SH-SY5Y (cell line): ENCODE data around the gene PCBP4.

Experiments used
- GATA2 ChIP-seq: IDR thresholded peaks from 2 replicates; pipeline ENCODE4 v1.6.1; 2011; ENCODE audit warnings: mild to moderate bottlenecking, low read depth, low read length
- GATA3 ChIP-seq: IDR thresholded peaks from 2 replicates; pipeline ENCODE4 v1.6.1; 2011; ENCODE audit warnings: low read depth, mild to moderate bottlenecking, low read length, moderate library complexity

PCBP4 gene

DNA sequence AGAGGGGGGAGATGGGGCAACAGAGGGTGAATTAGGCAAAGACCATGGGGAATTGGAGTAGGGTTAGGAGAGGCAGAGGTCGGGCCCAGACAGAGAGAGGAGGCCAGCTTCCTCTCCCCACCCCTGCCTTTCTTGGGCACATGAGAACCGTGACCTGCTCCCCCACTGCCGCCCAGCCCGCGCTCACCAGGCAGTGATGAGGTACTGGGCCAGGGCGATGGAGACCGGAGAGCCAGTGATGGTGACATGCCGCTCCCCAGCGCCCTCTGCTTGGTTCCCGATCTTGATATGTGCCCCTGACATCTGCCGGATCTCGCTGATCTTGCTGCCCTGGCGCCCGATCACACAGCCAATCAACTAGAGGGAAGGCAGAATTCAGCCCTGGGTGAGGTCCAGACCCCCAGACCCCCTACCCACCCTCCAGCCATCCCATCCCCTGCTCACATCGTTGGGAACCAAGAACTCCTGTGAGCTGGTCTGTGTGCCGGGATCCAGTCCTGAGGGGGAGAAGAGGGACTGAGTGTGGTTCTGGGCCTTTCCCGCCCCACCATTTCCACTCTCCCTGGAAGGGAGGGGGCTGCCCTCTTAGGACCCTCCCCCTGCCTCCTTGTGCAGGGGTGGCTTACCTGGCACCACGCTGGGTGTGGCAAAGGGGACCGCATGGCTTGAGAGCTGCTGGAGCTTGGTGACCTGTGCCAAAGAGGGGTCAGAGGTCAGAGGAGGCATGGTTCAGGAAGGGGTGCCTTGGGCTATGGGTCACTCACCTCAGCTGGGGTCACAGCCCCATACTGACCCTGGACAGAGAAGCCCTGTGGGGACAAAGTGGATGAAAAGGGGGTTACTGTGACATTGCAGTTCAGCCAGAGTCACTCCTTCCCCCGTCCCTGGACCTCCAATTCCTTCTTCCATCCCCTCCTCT lies 8.4 kb downstream of the PCBP4 start:
- TF ChIP-seq GATA2: no peak
- TF ChIP-seq GATA3: no peak

- TF ChIP-seq GATA3: no peak
- TF ChIP-seq GATA2: no peak
These were observed 9.6 kb downstream of the PCBP4 start for GRCh38 chr3:51957520-51958205.

DNA sequence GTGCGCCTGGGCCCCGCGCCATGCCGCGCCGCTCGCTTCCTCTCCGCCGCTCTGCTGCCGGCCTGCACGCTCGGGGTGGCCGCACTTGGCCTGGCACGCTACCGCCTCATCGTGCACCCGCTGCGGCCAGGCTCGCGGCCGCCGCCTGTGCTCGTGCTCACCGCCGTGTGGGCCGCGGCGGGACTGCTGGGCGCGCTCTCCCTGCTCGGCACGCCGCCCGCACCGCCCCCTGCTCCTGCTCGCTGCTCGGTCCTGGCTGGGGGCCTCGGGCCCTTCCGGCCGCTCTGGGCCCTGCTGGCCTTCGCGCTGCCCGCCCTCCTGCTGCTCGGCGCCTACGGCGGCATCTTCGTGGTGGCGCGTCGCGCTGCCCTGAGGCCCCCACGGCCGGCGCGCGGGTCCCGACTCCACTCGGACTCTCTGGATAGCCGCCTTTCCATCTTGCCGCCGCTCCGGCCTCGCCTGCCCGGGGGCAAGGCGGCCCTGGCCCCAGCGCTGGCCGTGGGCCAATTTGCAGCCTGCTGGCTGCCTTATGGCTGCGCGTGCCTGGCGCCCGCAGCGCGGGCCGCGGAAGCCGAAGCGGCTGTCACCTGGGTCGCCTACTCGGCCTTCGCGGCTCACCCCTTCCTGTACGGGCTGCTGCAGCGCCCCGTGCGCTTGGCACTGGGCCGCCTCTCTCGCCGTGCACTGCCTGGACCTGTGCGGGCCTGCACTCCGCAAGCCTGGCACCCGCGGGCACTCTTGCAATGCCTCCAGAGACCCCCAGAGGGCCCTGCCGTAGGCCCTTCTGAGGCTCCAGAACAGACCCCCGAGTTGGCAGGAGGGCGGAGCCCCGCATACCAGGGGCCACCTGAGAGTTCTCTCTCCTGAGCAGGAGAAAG lies 11.1 kb downstream of the PCBP4 start:
- no peak for TF ChIP-seq GATA3
- TF ChIP-seq GATA2: no peak

GRCh38 chr3:51955175-51955892 lies 11.9 kb downstream of the PCBP4 start, which contains the start of gene GPR62:
GPR62 (plus strand) TSS chr3:51955381; CDS start chr3:51955653, 272 bp downstream.
- TF ChIP-seq GATA2 (no peak), GATA3 (no peak)

DNA sequence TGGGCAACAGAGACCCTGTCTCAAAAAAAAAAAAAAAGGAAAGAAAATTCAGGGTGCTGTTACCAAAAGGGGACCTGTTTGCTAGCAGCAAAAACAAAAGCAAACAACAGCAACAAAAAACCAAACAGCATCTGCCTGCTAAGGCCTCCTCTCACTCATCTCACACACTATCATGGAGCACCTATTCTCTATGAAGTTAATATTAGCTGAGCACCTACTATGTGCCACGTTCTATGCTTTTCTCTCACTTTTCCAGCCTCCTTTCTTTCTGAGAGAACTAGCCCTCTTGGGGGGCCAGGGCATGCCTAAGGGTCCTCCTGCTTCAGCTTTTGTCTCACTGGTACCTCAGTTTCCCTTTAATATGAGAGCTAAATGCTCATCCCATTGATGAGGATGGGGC lies 12.5 kb downstream of the PCBP4 start:
- TF ChIP-seq GATA2: no peak
- no peak for TF ChIP-seq GATA3

GRCh38 chr3:51954105-51954504 lies 13.1 kb downstream of the PCBP4 start:
- no peak for TF ChIP-seq GATA3
- no peak for TF ChIP-seq GATA2

GRCh38 chr3:51953445-51953844 lies 13.8 kb downstream of the PCBP4 start:
- TF ChIP-seq GATA2 (no peak), GATA3 (no peak)

DNA sequence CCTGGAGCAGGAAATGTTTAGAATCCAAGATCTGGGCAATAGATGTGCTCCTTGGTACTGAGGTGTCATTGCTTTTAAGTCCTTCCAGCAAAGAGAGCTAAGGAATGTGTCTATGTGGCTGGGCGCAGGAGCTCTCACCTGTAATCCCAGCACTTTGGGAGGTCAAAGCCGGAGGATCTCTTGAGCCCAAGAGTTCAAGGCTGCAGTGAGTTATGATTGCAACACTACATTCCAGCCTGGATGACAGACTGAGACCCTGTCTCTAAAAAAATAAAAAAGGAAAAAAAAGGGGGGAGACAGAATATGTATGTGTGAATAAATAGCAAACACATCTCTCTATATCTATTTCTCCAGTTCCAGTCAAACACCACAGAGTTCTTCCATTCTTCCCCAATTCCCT lies 16.4 kb downstream of the PCBP4 start:
- TF ChIP-seq GATA2 (no peak), GATA3 (no peak)

- no peak for TF ChIP-seq GATA3
- TF ChIP-seq GATA2: no peak
These were observed 18.1 kb downstream of the PCBP4 start for GRCh38 chr3:51949121-51949520.

DNA sequence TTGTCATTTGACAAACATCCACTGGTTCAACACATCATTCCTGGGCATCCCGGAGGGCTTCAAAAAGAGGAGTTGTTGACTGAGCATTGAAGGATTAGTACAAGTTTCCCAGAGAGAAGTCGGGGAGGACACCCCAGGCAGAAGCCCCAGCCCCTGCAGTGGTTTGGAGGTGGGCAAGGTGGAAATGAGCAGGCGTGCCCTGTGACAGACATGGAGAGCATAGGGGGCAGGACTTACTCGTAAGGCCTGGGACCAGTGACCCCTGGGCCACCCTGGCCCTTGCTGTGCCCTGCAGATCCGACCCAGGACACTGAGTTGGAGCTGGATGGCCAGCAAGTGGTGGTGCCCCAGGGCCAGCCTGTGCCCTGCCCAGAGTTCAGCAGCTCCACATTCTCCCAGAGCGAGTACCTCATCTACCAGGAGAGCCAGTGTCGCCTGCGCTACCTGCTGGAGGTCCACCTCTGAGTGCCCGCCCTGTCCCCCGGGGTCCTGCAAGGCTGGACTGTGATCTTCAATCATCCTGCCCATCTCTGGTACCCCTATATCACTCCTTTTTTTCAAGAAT lies 19.2 kb downstream of the PCBP4 start:
- TF ChIP-seq GATA2: no peak
- TF ChIP-seq GATA3: no peak

DNA sequence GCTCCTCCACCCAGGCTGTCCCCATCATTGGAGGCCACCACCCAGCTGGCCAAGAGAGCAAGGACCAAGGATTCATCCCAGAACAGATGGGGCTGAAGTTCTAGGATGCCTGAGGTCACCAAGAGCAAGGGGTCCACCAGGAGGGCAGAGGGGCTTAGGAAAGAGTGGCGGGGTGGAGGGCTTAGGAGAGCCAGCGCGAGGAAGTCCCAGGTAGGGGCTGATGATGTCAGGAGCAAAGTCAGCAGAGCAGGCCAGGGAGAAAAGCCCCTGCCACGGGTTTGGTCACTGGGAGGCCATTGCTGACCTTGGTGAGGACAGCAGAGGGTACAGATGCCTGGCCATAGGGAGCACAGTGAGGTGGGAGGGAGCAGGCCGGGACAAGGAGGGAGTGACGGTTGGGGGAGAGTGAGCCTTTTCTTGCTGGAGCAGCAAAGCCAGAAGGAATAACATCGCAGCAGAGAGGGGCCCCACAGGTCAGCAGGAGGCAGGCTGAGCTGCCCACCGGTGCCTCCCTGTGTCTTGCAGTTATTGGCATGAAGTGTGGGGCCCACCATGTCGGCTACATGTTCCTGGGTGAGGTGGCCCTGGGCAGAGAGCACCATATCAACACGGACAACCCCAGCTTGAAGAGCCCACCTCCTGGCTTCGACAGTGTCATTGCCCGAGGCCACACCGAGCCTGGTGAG lies 19.9 kb downstream of the PCBP4 start:
- no peak for TF ChIP-seq GATA2
- no peak for TF ChIP-seq GATA3

- no peak for TF ChIP-seq GATA3
- TF ChIP-seq GATA2: no peak
These were observed 20.5 kb downstream of the PCBP4 start for GRCh38 chr3:51946796-51947195.
